HepG2 (cell line): ENCODE measurements around the gene LSR. TPM values are rescaled to one million over a fixed set of nuclear protein-coding genes. Genes with fewer than 3 reads are reported as not detected.

ENCODE experiments used
- CCAR2 ChIP-seq: fragments of 200-400 bp; formaldehyde crosslinking; optimal IDR thresholded peaks from 2 replicates; pipeline ENCODE3; 2018; ENCODE audit warnings: low read depth, mild to moderate bottlenecking, low read length, moderate library complexity
- HOXA9 ChIP-seq: sonication (generic); formaldehyde crosslinking; IDR thresholded peaks from 2 replicates; pipeline ENCODE4 v1.8.1; 2022; ENCODE audit warnings: missing genetic modification reagents, mild to moderate bottlenecking, moderate library complexity, borderline replicate concordance
- RCOR2 ChIP-seq: IDR thresholded peaks from 2 replicates; pipeline ENCODE4 v1.6.1; 2016; ENCODE audit warnings: missing biosample characterization, missing genetic modification reagents
- SOX6 ChIP-seq, 2 experiments: fragments of 450-650 bp in 1 of 2; sonication (generic) in 1 of 2; formaldehyde crosslinking in 1 of 2; IDR thresholded peaks; 2 replicates each; pipeline versions ENCODE4 v1.4.0 to v1.6.1; 2017 to 2020; ENCODE audit warnings: antibody characterized with exemption in 1 of 2, mild to moderate bottlenecking in 1 of 2, missing genetic modification reagents in 1 of 2
- THAP8 ChIP-seq: sonication (generic); formaldehyde crosslinking; IDR thresholded peaks from 2 replicates; pipeline ENCODE4 v1.5.1; 2020; ENCODE audit warnings: missing genetic modification reagents, mild to moderate bottlenecking, borderline replicate concordance
- ZNF232 ChIP-seq: sonication (generic); formaldehyde crosslinking; IDR thresholded peaks from 2 replicates; pipeline ENCODE4 v1.4.0; 2020; ENCODE audit warnings: missing genetic modification reagents, borderline replicate concordance
- ZNF264 ChIP-seq: sonication (generic); formaldehyde crosslinking; IDR thresholded peaks from 2 replicates; pipeline ENCODE4 v1.4.0; 2020; ENCODE audit warnings: missing genetic modification reagents
- ZNF296 ChIP-seq: sonication (generic); formaldehyde crosslinking; conservative IDR thresholded peaks from 2 replicates; pipeline ENCODE4 v1.5.0; 2020; ENCODE audit warnings: mild to moderate bottlenecking, missing genetic modification reagents
- ZNF770 ChIP-seq: sonication (generic); formaldehyde crosslinking; IDR thresholded peaks from 2 replicates; pipeline ENCODE4 v1.5.0; 2020; ENCODE audit warnings: mild to moderate bottlenecking, missing genetic modification reagents
- polyA plus RNA-seq, 8 experiments: library from polyadenylated mRNA; depleted of rRNA in 3 of 8; stranded (reverse) in 7 of 8; unstranded in 1 of 8; fragments of >200 nt; fragmentation: Illumina TruSeq in 4 of 8; extraction: Trizol in 4 of 8; gene quantifications; 2 replicates each; pipeline versions ENCODE4 v1.2.1 to v1.2.3, GENCODE V29; 2011 to 2016; ENCODE audit warnings: low read depth in 4 of 8, missing spikeins in 1 of 8, mixed read lengths in 1 of 8; ENCODE audit not compliant: insufficient read depth in 1 of 8
- total RNA-seq, 5 experiments: library from RNA; depleted of rRNA; stranded (reverse); fragments of >200 nt; fragmentation: Illumina TruSeq; extraction: Trizol; gene quantifications; 2 replicates each; pipeline ENCODE4 v1.2.3, GENCODE V29; 2016; ENCODE audit warnings: low read depth in 1 of 5
- TF ChIP-seq, protein P1 (sequence below): sonication (generic); formaldehyde crosslinking; IDR thresholded peaks from 2 replicates; pipeline ENCODE4 v1.4.0; 2020; ENCODE audit warnings: missing genetic modification reagents, borderline replicate concordance
- TF ChIP-seq, protein P2 (sequence below): IDR thresholded peaks from 2 replicates; pipeline ENCODE4 v1.6.1; 2016

Gene LSR
- total and polyA plus RNA-seq, 2 of the 13 experiments (the other 11 are each of a cell fraction or from before 2014, with no cell fraction given), result 29.2 to 79.2 TPM

GRCh38 chr19:35211545-35212230, 37.1 kb upstream of the LSR start (continued):
- TF ChIP-seq, protein P1, sequence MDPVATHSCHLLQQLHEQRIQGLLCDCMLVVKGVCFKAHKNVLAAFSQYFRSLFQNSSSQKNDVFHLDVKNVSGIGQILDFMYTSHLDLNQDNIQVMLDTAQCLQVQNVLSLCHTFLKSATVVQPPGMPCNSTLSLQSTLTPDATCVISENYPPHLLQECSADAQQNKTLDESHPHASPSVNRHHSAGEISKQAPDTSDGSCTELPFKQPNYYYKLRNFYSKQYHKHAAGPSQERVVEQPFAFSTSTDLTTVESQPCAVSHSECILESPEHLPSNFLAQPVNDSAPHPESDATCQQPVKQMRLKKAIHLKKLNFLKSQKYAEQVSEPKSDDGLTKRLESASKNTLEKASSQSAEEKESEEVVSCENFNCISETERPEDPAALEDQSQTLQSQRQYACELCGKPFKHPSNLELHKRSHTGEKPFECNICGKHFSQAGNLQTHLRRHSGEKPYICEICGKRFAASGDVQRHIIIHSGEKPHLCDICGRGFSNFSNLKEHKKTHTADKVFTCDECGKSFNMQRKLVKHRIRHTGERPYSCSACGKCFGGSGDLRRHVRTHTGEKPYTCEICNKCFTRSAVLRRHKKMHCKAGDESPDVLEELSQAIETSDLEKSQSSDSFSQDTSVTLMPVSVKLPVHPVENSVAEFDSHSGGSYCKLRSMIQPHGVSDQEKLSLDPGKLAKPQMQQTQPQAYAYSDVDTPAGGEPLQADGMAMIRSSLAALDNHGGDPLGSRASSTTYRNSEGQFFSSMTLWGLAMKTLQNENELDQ (CRISPR knock-in tag), result no peak
- TF ChIP-seq THAP8 (CRISPR knock-in tag), result no peak
- TF ChIP-seq RCOR2 (CRISPR knock-in tag), result no peak
- no peak for TF ChIP-seq HOXA9
- TF ChIP-seq, protein P2, sequence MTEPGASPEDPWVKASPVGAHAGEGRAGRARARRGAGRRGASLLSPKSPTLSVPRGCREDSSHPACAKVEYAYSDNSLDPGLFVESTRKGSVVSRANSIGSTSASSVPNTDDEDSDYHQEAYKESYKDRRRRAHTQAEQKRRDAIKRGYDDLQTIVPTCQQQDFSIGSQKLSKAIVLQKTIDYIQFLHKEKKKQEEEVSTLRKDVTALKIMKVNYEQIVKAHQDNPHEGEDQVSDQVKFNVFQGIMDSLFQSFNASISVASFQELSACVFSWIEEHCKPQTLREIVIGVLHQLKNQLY (CRISPR knock-in tag), result no peak
- TF ChIP-seq ZNF264 (CRISPR knock-in tag), result no peak
- no peak for TF ChIP-seq CCAR2
- peak; percentile 96 for TF ChIP-seq ZNF770 (CRISPR knock-in tag)
- TF ChIP-seq SOX6 (IDR thresholded peaks at IDR 0.05), result no peak
- 0 out of 2 replicates have a peak, but pooled peaks have one; percentile 13 for TF ChIP-seq SOX6 (CRISPR knock-in tag; IDR thresholded peaks at IDR 0.05)
- TF ChIP-seq ZNF232 (CRISPR knock-in tag), result no peak
- no peak for TF ChIP-seq ZNF296 (CRISPR knock-in tag)
